T-cell (primary cell): ENCODE results near the gene STARD13. TPM values are rescaled to one million over a fixed set of nuclear protein-coding genes. Genes with fewer than 3 reads are reported as not detected.

Source experiments
- ATAC-seq, 4 experiments: fragments of 200-7000 bp in 3 of 4; fragments of 150-1000 bp in 1 of 4; cut with Tn5 transposase; replicated peaks in 1 of 4; 1 replicate in 3 of 4; 2 replicates in 1 of 4; pipeline ENCODE4 v1.10.0; 2021; ENCODE audit warnings: moderate library complexity in 3 of 4, mild to moderate bottlenecking in 2 of 4, moderate number of reproducible peaks in 1 of 4
- CTCF ChIA-PET, 2 donors: fragments of 300-600 bp; sonication (Branson Sonifier 250); formaldehyde crosslinking; loops; one replicate each; lab custom pipeline; 2022; ENCODE audit warnings: antibody characterized with exemption in 2 of 2; lab: Charles Lee
- POLR2A ChIA-PET, 2 donors: fragments of 300-600 bp; sonication (Branson Sonifier 250); formaldehyde crosslinking; loops; one replicate each; lab custom pipeline; 2022; ENCODE audit warnings: antibody characterized with exemption in 2 of 2; lab: Charles Lee
- DNase-seq, 35 experiments: peaks; one replicate each; pipeline versions ENCODE4 v3.0.0 to v3.0.0-alpha.2; 2013 to 2023
- H3K27ac ChIP-seq: one replicate; pipeline ENCODE4 v1.5.1; 2013; ENCODE audit warnings: low read length
- H3K27me3 ChIP-seq, 2 experiments: replicated peaks in 1 of 2; 1 replicate in 1 of 2; 2 replicates in 1 of 2; pipeline versions ENCODE4 v1.6.1 to v1.7.0; 2013; ENCODE audit warnings: low read length in 1 of 2, mixed read lengths in 1 of 2; ENCODE audit not compliant: control insufficient read depth in 2 of 2, insufficient read depth in 2 of 2; ENCODE audit errors: extremely low read depth in 1 of 2
- H3K36me3 ChIP-seq, 2 donors: 1 replicate in 1 of 2; 2 replicates in 1 of 2; pipeline versions ENCODE4 v1.6.1 to v1.7.0; 2013; ENCODE audit warnings: low read length in 1 of 2; ENCODE audit not compliant: control insufficient read depth in 2 of 2, insufficient read depth in 1 of 2; ENCODE audit errors: extremely low read depth in 1 of 2
- H3K4me1 ChIP-seq, 2 experiments: 1 replicate in 1 of 2; 2 replicates in 1 of 2; pipeline versions ENCODE4 v1.6.1 to v1.7.0; 2013; ENCODE audit warnings: low read length in 2 of 2, mixed read lengths in 1 of 2; ENCODE audit not compliant: insufficient read depth in 2 of 2, control insufficient read depth in 1 of 2; ENCODE audit errors: extremely low read depth in 1 of 2
- H3K4me3 ChIP-seq, 2 donors: 1 replicate in 1 of 2; 2 replicates in 1 of 2; pipeline versions ENCODE4 v1.5.1 to v1.7.0; 2013; ENCODE audit warnings: mild to moderate bottlenecking in 2 of 2, low read length in 1 of 2, moderate library complexity in 1 of 2; ENCODE audit not compliant: control insufficient read depth in 1 of 2; ENCODE audit errors: extremely low read depth in 1 of 2
- H3K9me3 ChIP-seq: 2 replicates; pipeline ENCODE4 v1.7.0; 2013
- H3K27ac Mint-ChIP-seq, 2 donors: one replicate each; pipeline ENCODE4 v1.8.0; 2020 to 2021; ENCODE audit warnings: mild to moderate bottlenecking in 2 of 2, mixed read lengths in 2 of 2
- H3K27me3 Mint-ChIP-seq, 2 donors: one replicate each; pipeline ENCODE4 v1.8.0; 2021 to 2022; ENCODE audit warnings: mixed read lengths in 2 of 2
- H3K36me3 Mint-ChIP-seq: one replicate; pipeline ENCODE4 v1.8.0; 2021; ENCODE audit warnings: mixed read lengths
- H3K4me1 Mint-ChIP-seq, 3 donors: one replicate each; pipeline ENCODE4 v1.8.0; 2020 to 2022; ENCODE audit warnings: mixed read lengths in 3 of 3, mild to moderate bottlenecking in 1 of 3
- H3K4me3 Mint-ChIP-seq, 3 donors: one replicate each; pipeline ENCODE4 v1.8.0; 2020 to 2022; ENCODE audit warnings: mild to moderate bottlenecking in 3 of 3, mixed read lengths in 3 of 3, moderate library complexity in 3 of 3
- H3K9me3 Mint-ChIP-seq, 3 donors: one replicate each; pipeline ENCODE4 v1.8.0; 2020 to 2022; ENCODE audit warnings: mixed read lengths in 3 of 3
- WGBS: methylation state at CpG from one replicate; pipeline ENCODE4 v1.1.5; 2013; ENCODE audit warnings: missing lambda C conversion rate; ENCODE audit not compliant: insufficient coverage; 5-methylcytosine and 5-hydroxymethylcytosine counted together
- total RNA-seq, 35 experiments: library from RNA in 6 of 35; stranded (reverse) in 6 of 35; fragments of 120-200 nt in 1 of 35; gene quantifications; one replicate each; pipeline versions ENCODE4 v1.2.1 to v1.2.4 and lab custom pipeline; 2013 to 2026

Gene STARD13
- total RNA-seq, 5 donors from 2014 or later (not counting 1 experiment from before 2014, with no cell fraction given) = 0.39 to 0.53 (median 0.44) TPM; not detected in 2

GRCh38 chr13:33280279-33280905 is 5.2 kb downstream of the STARD13 start:
- POLR2A ChIA-PET = no interaction called here
- Histone ChIP-seq H3K4me3 (no peak overlapping the region), H3K4me1 (peaks cover 0 to 2% of the 10 kb centered on the region in 2 experiments), H3K36me3 (no peaks in the 10 kb centered on the region), H3K27ac (no peak overlapping the region), H3K27me3 (peaks cover 0 to 4% of the 10 kb centered on the region in 2 experiments), H3K9me3 (no peaks in the 10 kb centered on the region)
- no CpG with 5 or more reads among the region's 3 CpGs for WGBS
- ATAC-seq = no peak
- no peaks in the 10 kb centered on the region for H3K36me3 Mint-ChIP-seq
- H3K4me1 Mint-ChIP-seq = peaks cover 5 to 8% (median 6%) of the 10 kb centered on the region in 3 donors
- H3K27me3 Mint-ChIP-seq = peaks cover 24 to 35% of the 10 kb centered on the region in 2 donors
- CTCF ChIA-PET = no interaction called here
- no peak overlapping the region for H3K27ac Mint-ChIP-seq
- H3K9me3 Mint-ChIP-seq = no peaks in the 10 kb centered on the region
- DNase-seq = no peak
- no peak overlapping the region for H3K4me3 Mint-ChIP-seq

DNA sequence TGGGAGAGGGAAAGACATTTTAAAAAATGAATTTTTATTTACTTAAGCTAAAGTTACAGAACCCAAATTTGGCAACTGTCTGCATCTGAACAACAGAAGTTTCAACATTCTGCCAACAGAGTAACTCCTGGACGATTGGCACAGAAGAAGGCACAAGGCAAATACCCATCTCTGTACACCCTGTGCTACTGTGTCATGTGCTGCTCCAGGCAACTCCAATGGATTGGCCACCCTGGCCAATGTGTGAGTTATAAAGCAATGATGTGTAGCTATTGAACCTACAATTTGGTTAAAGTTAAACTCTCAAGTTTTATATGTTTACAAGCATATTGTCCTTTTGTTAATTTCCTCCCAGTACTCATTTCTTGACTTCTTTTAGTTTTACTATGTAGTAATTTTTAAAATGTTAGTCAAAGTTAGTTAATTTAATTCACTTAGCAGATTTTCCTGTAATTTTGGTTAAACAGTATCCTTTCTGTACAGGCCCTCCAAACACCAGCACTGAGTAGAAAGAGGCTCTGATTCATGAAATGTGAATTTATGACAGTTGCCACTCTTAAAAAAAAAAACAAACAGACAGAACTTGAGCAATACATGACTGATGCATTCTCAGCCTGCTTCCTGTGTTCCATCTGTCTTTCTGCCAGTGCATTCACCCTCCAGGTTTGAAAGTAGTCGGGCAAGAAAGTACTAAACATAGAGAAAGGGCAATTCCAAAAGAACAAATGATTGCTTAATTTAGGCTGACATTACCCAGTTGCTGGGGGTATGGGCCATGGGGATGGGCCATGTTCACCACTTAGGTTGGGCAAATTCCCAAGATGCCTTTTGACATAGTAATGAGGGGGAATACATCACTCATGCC is 5.9 kb downstream of the STARD13 start:
- peaks cover 0 to 3% of the 10 kb centered on the region in 2 experiments for H3K27me3 ChIP-seq
- H3K36me3 Mint-ChIP-seq = no peaks in the 10 kb centered on the region
- no peaks in the 10 kb centered on the region for H3K9me3 ChIP-seq
- ATAC-seq (no peak), DNase-seq (no peak)
- H3K4me1 ChIP-seq = no peaks in the 10 kb centered on the region
- H3K4me1 Mint-ChIP-seq = peaks cover 0 to under 1% (median 0%) of the 10 kb centered on the region in 3 donors
- no CpG with 5 or more reads among the region's 2 CpGs for WGBS
- H3K27ac ChIP-seq = no peak overlapping the region
- H3K4me3 Mint-ChIP-seq = no peak overlapping the region
- no peak overlapping the region for H3K4me3 ChIP-seq
- no peaks in the 10 kb centered on the region for H3K36me3 ChIP-seq
- H3K27me3 Mint-ChIP-seq = peaks cover 16 to 28% of the 10 kb centered on the region in 2 donors
- CTCF ChIA-PET = no interaction called here
- H3K9me3 Mint-ChIP-seq = no peaks in the 10 kb centered on the region
- no peak overlapping the region for H3K27ac Mint-ChIP-seq
- POLR2A ChIA-PET = no interaction called here

DNA sequence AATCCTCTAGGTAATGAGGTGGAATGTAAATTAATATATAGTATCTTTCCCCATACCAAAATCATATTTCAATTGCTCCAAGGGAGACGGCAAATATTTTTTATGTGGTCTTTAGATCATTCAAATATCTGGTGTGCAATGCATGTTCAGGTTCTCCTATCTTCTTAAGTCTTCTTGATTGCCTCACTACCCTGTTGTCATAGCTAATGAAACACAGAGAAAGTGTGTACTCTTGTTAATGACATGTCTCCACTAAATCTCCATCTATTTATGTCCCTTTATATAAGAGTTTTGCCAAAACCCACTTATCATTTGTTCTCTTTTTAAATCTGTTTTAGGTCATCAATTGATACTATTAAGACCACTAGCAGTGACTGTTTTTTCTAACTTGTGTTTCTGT is 6.6 kb downstream of the STARD13 start:
- Histone ChIP-seq H3K27ac (no peak overlapping the region), H3K4me3 (no peak overlapping the region), H3K36me3 (no peaks in the 10 kb centered on the region), H3K4me1 (no peaks in the 10 kb centered on the region), H3K9me3 (no peaks in the 10 kb centered on the region), H3K27me3 (peaks cover 0 to 3% of the 10 kb centered on the region in 2 experiments)
- ChIA-PET POLR2A (no interaction called here), CTCF (no interaction called here)
- DNase-seq (no peak), ATAC-seq (no peak)
- no peak overlapping the region for H3K27ac Mint-ChIP-seq
- no CpG with 5 or more reads among the region's 1 CpG for WGBS
- H3K36me3 Mint-ChIP-seq = no peaks in the 10 kb centered on the region
- no peak overlapping the region for H3K4me3 Mint-ChIP-seq
- no peaks in the 10 kb centered on the region for H3K4me1 Mint-ChIP-seq
- peaks cover 9 to 27% of the 10 kb centered on the region in 2 donors for H3K27me3 Mint-ChIP-seq
- no peaks in the 10 kb centered on the region for H3K9me3 Mint-ChIP-seq

DNA sequence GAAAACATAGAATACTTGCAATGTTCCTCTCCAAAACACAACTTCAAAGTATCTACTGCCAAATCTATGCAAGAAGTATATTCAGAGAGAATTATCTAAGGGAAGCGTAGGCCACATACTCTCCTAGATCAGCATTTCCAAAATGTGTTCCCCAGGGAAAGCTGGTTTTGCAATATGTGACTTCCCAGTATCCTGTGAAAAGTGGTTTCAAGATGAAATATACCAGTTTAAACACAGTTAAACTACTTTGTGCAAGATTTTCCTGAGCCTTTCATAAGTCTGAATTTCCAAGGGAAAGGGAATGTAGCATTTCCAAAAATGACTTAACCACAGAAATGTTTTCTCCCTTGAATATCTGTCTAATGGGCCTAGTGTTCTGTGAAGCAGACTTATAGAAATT is 7.6 kb downstream of the STARD13 start:
- peaks cover 9 to 31% of the 10 kb centered on the region in 2 donors for H3K27me3 Mint-ChIP-seq
- POLR2A ChIA-PET = no interaction called here
- CTCF ChIA-PET = no interaction called here
- Histone ChIP-seq H3K4me3 (no peak overlapping the region), H3K27me3 (peaks cover 0 to 3% of the 10 kb centered on the region in 2 experiments), H3K4me1 (no peaks in the 10 kb centered on the region), H3K27ac (no peak overlapping the region), H3K9me3 (no peaks in the 10 kb centered on the region), H3K36me3 (no peaks in the 10 kb centered on the region)
- H3K4me3 Mint-ChIP-seq = no peak overlapping the region
- ATAC-seq (no peak), DNase-seq (no peak)
- H3K9me3 Mint-ChIP-seq = no peaks in the 10 kb centered on the region
- no peak overlapping the region for H3K27ac Mint-ChIP-seq
- H3K36me3 Mint-ChIP-seq = no peaks in the 10 kb centered on the region
- H3K4me1 Mint-ChIP-seq = no peaks in the 10 kb centered on the region
- WGBS = no CpG with 5 or more reads among the region's 1 CpG

DNA sequence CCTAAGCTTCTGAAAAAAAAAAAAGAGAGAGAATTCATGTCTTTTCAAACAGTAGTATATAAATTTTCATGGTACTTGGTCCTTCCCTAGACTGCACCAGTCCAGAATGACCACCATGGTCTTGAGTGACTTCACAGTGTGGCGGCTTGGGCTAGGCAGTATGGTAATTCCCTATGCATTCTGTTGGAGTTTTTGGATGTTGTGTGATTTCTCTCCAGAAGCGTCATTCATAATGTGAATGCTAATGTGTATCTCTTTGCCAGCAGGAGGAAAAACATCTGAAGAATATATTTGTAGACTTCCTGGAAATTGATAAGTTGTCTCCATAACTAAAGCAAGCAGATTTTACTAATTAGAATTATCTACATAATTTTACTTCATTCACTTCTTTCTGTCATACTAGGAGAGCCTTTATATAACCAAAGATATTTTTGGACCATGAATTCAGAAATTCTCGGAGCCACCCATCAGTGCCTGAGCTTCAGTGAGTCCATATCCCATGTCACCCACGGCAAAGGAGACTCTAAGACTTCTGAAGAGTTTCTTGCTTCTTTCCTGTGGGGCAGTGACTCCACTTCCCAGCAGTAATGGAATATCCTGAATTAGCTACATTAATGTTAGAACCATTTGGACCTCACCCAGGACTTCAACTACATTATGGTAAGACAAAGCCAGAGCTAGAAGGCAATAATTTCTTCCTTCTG is 8.4 kb downstream of the STARD13 start:
- DNase-seq (no peak), ATAC-seq (no peak)
- Histone ChIP-seq H3K4me3 (no peak overlapping the region), H3K4me1 (no peaks in the 10 kb centered on the region), H3K36me3 (no peaks in the 10 kb centered on the region), H3K27me3 (no peaks in the 10 kb centered on the region), H3K27ac (no peak overlapping the region), H3K9me3 (no peaks in the 10 kb centered on the region)
- ChIA-PET POLR2A (no interaction called here), CTCF (no interaction called here)
- H3K27me3 Mint-ChIP-seq = peaks cover 7 to 32% of the 10 kb centered on the region in 2 donors
- no peaks in the 10 kb centered on the region for H3K36me3 Mint-ChIP-seq
- no peaks in the 10 kb centered on the region for H3K4me1 Mint-ChIP-seq
- H3K9me3 Mint-ChIP-seq = no peaks in the 10 kb centered on the region
- WGBS = 100% methylated on average over 2 of the region's 4 CpGs
- H3K27ac Mint-ChIP-seq = no peak overlapping the region
- no peak overlapping the region for H3K4me3 Mint-ChIP-seq

DNA sequence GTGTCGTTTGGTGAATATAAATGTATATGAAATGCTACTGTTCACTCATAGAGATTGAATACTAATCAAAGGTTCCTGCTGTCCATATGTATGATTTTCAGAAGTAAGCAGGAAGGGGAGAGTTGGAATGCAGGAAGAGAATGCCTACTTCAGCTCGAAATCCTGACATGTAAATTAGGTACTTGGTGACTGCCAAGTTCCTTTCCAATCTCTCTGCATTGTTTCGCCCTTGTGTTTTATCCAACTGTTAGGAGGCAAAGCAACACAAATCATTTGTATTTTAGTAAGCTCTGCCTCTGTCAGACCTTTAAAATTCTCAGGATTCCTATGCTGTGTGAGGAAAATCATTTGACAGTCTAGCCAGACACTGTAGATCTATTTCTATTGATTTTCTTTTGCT is 9.0 kb downstream of the STARD13 start:
- Mint-ChIP-seq H3K9me3 (no peaks in the 10 kb centered on the region), H3K27ac (no peak overlapping the region), H3K4me1 (no peaks in the 10 kb centered on the region), H3K4me3 (no peak overlapping the region), H3K27me3 (peaks cover 2 to 26% of the 10 kb centered on the region in 2 donors), H3K36me3 (no peaks in the 10 kb centered on the region)
- Histone ChIP-seq H3K36me3 (no peaks in the 10 kb centered on the region), H3K9me3 (no peaks in the 10 kb centered on the region), H3K4me1 (no peaks in the 10 kb centered on the region), H3K27me3 (no peaks in the 10 kb centered on the region), H3K27ac (no peak overlapping the region), H3K4me3 (no peak overlapping the region)
- POLR2A ChIA-PET = no interaction called here
- 80% methylated on average over 1 of the region's 3 CpGs for WGBS
- no peak for ATAC-seq
- DNase-seq = no peak
- CTCF ChIA-PET = no interaction called here
